Activated naive CD8-positive, alpha-beta T cell treated with anti-CD3 and anti-CD28 coated beads, Interleukin-2, amount 10 ng/mL, durations not matched to agents 7 days and 5 days (primary cell): ENCODE data around the gene PFKFB4. TPM values are rescaled to one million over a fixed set of nuclear protein-coding genes. Genes with fewer than 3 reads are reported as not detected.

Experiments
- ATAC-seq: fragments of 150-1000 bp; cut with Tn5 transposase; one replicate; pipeline ENCODE4 v1.10.0; 2021; ENCODE audit warnings: low read depth, moderate library complexity
- POLR2A ChIA-PET: fragments of 350-600 bp; sonication (Branson Sonifier 250); formaldehyde crosslinking; loops from one replicate; lab custom pipeline; 2021; ENCODE audit warnings: antibody characterized with exemption; lab: Charles Lee
- DNase-seq: peaks from one replicate; pipeline ENCODE4 v3.0.0; 2021
- H3K27ac Mint-ChIP-seq: one replicate; pipeline ENCODE4 v1.8.0; 2022; ENCODE audit warnings: mild to moderate bottlenecking, mixed read lengths
- H3K27me3 Mint-ChIP-seq: one replicate; pipeline ENCODE4 v1.8.0; 2022; ENCODE audit warnings: mild to moderate bottlenecking, moderate library complexity, mixed read lengths
- H3K36me3 Mint-ChIP-seq: one replicate; pipeline ENCODE4 v1.8.0; 2021; ENCODE audit warnings: mild to moderate bottlenecking, mixed read lengths
- H3K4me1 Mint-ChIP-seq: one replicate; pipeline ENCODE4 v1.8.0; 2021; ENCODE audit warnings: mixed read lengths
- H3K4me3 Mint-ChIP-seq: one replicate; pipeline ENCODE4 v1.8.0; 2022; ENCODE audit warnings: mild to moderate bottlenecking, moderate library complexity, mixed read lengths
- H3K9me3 Mint-ChIP-seq: one replicate; pipeline ENCODE4 v1.8.0; 2021; ENCODE audit warnings: mixed read lengths
- total RNA-seq, 2 experiments: library from RNA; stranded (reverse); gene quantifications; one replicate each; pipeline ENCODE4 v1.2.3, GENCODE V29; 2021

PFKFB4 gene
- total RNA-seq, 2 experiments from 2014 or later: 56.8 to 60.7 TPM

GRCh38 chr3:48572517-48572916 lies 15.9 kb upstream of the PFKFB4 start:
- H3K27me3 Mint-ChIP-seq: no peaks in the 10 kb centered on the region
- H3K9me3 Mint-ChIP-seq: no peaks in the 10 kb centered on the region
- no peak for DNase-seq
- POLR2A ChIA-PET: no interaction called here
- H3K27ac Mint-ChIP-seq: no peak overlapping the region
- no peak overlapping the region for H3K4me3 Mint-ChIP-seq
- ATAC-seq: no peak
- H3K36me3 Mint-ChIP-seq: no peaks in the 10 kb centered on the region
- H3K4me1 Mint-ChIP-seq: no peaks in the 10 kb centered on the region

GRCh38 chr3:48571938-48572337 lies 15.3 kb upstream of the PFKFB4 start:
- Mint-ChIP-seq H3K9me3 (no peaks in the 10 kb centered on the region), H3K4me3 (no peak overlapping the region), H3K27me3 (no peaks in the 10 kb centered on the region), H3K4me1 (peaks cover 3% of the 10 kb centered on the region), H3K36me3 (no peaks in the 10 kb centered on the region), H3K27ac (no peak overlapping the region)
- ATAC-seq (no peak), DNase-seq (no peak)
- POLR2A ChIA-PET: no interaction called here

- no peaks in the 10 kb centered on the region for H3K36me3 Mint-ChIP-seq
- ATAC-seq: no peak
- H3K4me3 Mint-ChIP-seq: no peak overlapping the region
- H3K27ac Mint-ChIP-seq: peak overlapping the region; percentile 34
- peaks cover 11% of the 10 kb centered on the region for H3K4me1 Mint-ChIP-seq
- no peaks in the 10 kb centered on the region for H3K9me3 Mint-ChIP-seq
- DNase-seq: no peak
- POLR2A ChIA-PET: no interaction called here
- no peaks in the 10 kb centered on the region for H3K27me3 Mint-ChIP-seq
Measured at GRCh38 chr3:48569808-48570450, 13.3 kb upstream of the PFKFB4 start.

GRCh38 chr3:48569400-48569799 lies 12.8 kb upstream of the PFKFB4 start:
- Mint-ChIP-seq H3K27me3 (no peaks in the 10 kb centered on the region), H3K36me3 (no peaks in the 10 kb centered on the region), H3K27ac (peak overlapping the region; percentile 13), H3K9me3 (no peaks in the 10 kb centered on the region), H3K4me3 (no peak overlapping the region), H3K4me1 (peaks cover 11% of the 10 kb centered on the region)
- ATAC-seq (no peak), DNase-seq (no peak)
- POLR2A ChIA-PET: no interaction called here

GRCh38 chr3:48568476-48568875 lies 11.9 kb upstream of the PFKFB4 start:
- H3K36me3 Mint-ChIP-seq: no peaks in the 10 kb centered on the region

GRCh38 chr3:48567500-48567899 lies 10.9 kb upstream of the PFKFB4 start:
- no peak for DNase-seq
- Mint-ChIP-seq H3K27me3 (no peaks in the 10 kb centered on the region), H3K9me3 (no peaks in the 10 kb centered on the region), H3K4me1 (peaks cover 14% of the 10 kb centered on the region), H3K27ac (peak overlapping the region; percentile 25), H3K4me3 (no peak overlapping the region), H3K36me3 (no peaks in the 10 kb centered on the region)
- ATAC-seq: no peak
- POLR2A ChIA-PET: no interaction called here

More at GRCh38 chr3:48568476-48568875, 11.9 kb upstream of the PFKFB4 start:
- H3K9me3 Mint-ChIP-seq: no peaks in the 10 kb centered on the region
- H3K4me1 Mint-ChIP-seq: peaks cover 11% of the 10 kb centered on the region
- H3K4me3 Mint-ChIP-seq: no peak overlapping the region
- DNase-seq (no peak), ATAC-seq (no peak)
- H3K27me3 Mint-ChIP-seq: no peaks in the 10 kb centered on the region
- H3K27ac Mint-ChIP-seq: no peak overlapping the region
- POLR2A ChIA-PET: no interaction called here

- H3K4me3 Mint-ChIP-seq: no peak overlapping the region
- H3K9me3 Mint-ChIP-seq: no peaks in the 10 kb centered on the region
- no peaks in the 10 kb centered on the region for H3K36me3 Mint-ChIP-seq
- POLR2A ChIA-PET: no interaction called here
- no peak for ATAC-seq
- peaks cover 14% of the 10 kb centered on the region for H3K4me1 Mint-ChIP-seq
- no peaks in the 10 kb centered on the region for H3K27me3 Mint-ChIP-seq
- no peak for DNase-seq
- H3K27ac Mint-ChIP-seq: peak overlapping the region; percentile 62
Measured at GRCh38 chr3:48567090-48567489, 10.5 kb upstream of the PFKFB4 start.

- DNase-seq: no peak
- H3K27ac Mint-ChIP-seq: no peak overlapping the region
- ATAC-seq: no peak
- no peaks in the 10 kb centered on the region for H3K9me3 Mint-ChIP-seq
- no peaks in the 10 kb centered on the region for H3K36me3 Mint-ChIP-seq
- H3K27me3 Mint-ChIP-seq: no peaks in the 10 kb centered on the region
- POLR2A ChIA-PET: no interaction called here
- H3K4me1 Mint-ChIP-seq: peaks cover 14% of the 10 kb centered on the region
- no peak overlapping the region for H3K4me3 Mint-ChIP-seq
Measured at GRCh38 chr3:48566401-48566760, 9.8 kb upstream of the PFKFB4 start.

GRCh38 chr3:48565591-48566400 lies 9.2 kb upstream of the PFKFB4 start:
- Mint-ChIP-seq H3K4me3 (no peak overlapping the region), H3K27me3 (no peaks in the 10 kb centered on the region), H3K4me1 (peaks cover 18% of the 10 kb centered on the region), H3K36me3 (no peaks in the 10 kb centered on the region), H3K27ac (peak overlapping the region; percentile 64), H3K9me3 (no peaks in the 10 kb centered on the region)
- DNase-seq (no peak), ATAC-seq (no peak)
- POLR2A ChIA-PET: no interaction called here

GRCh38 chr3:48565186-48565585 lies 8.6 kb upstream of the PFKFB4 start:
- POLR2A ChIA-PET: no interaction called here

GRCh38 chr3:48564667-48565066 lies 8.1 kb upstream of the PFKFB4 start:
- no peaks in the 10 kb centered on the region for H3K9me3 Mint-ChIP-seq
- H3K27ac Mint-ChIP-seq: no peak overlapping the region
- DNase-seq: no peak
- no peak for ATAC-seq
- no peak overlapping the region for H3K4me3 Mint-ChIP-seq
- no peaks in the 10 kb centered on the region for H3K27me3 Mint-ChIP-seq
- peaks cover 26% of the 10 kb centered on the region for H3K4me1 Mint-ChIP-seq
- POLR2A ChIA-PET: no interaction called here
- H3K36me3 Mint-ChIP-seq: no peaks in the 10 kb centered on the region

More at GRCh38 chr3:48565186-48565585, 8.6 kb upstream of the PFKFB4 start:
- DNase-seq (no peak), ATAC-seq (no peak)
- H3K27me3 Mint-ChIP-seq: no peaks in the 10 kb centered on the region
- no peaks in the 10 kb centered on the region for H3K36me3 Mint-ChIP-seq
- H3K27ac Mint-ChIP-seq: peak overlapping the region; percentile 64
- H3K4me1 Mint-ChIP-seq: peaks cover 22% of the 10 kb centered on the region
- no peaks in the 10 kb centered on the region for H3K9me3 Mint-ChIP-seq
- H3K4me3 Mint-ChIP-seq: no peak overlapping the region

- no peaks in the 10 kb centered on the region for H3K27me3 Mint-ChIP-seq
- no peaks in the 10 kb centered on the region for H3K9me3 Mint-ChIP-seq
- H3K4me1 Mint-ChIP-seq: peaks cover 30% of the 10 kb centered on the region
- DNase-seq (no peak), ATAC-seq (no peak)
- POLR2A ChIA-PET: no interaction called here
- no peak overlapping the region for H3K27ac Mint-ChIP-seq
- no peak overlapping the region for H3K4me3 Mint-ChIP-seq
- H3K36me3 Mint-ChIP-seq: no peaks in the 10 kb centered on the region
Measured at GRCh38 chr3:48564022-48564421, 7.4 kb upstream of the PFKFB4 start.

- Mint-ChIP-seq H3K9me3 (no peaks in the 10 kb centered on the region), H3K4me1 (peaks cover 36% of the 10 kb centered on the region), H3K27me3 (no peaks in the 10 kb centered on the region), H3K36me3 (no peaks in the 10 kb centered on the region), H3K27ac (peak within 1 kb of the TSS; percentile 21), H3K4me3 (no peak within 1 kb of the TSS)
- no peak for ATAC-seq
- no peak for DNase-seq
- POLR2A ChIA-PET: no interaction called here
Measured at GRCh38 chr3:48563382-48563918, 6.8 kb upstream of the PFKFB4 start, which contains the start of gene UCN2. Gene UCN2 (minus strand): TSS chr3:48563781. CDS start chr3:48563124, 657 bp downstream.
